GM12878 (cell line): ENCODE data around the gene PMAIP1. TPM values are rescaled to one million over a fixed set of nuclear protein-coding genes. Genes with fewer than 3 reads are reported as not detected.

Experiments used
- ASH2L ChIP-seq: fragments of 300-600, 200-600 bp; sonication (generic); IDR thresholded peaks from 2 replicates; pipeline ENCODE4 v1.6.1; 2017; ENCODE audit warnings: low read depth, mild to moderate bottlenecking, borderline replicate concordance
- BCL3 ChIP-seq: IDR thresholded peaks from 2 replicates; pipeline ENCODE4 v1.6.1; 2011; ENCODE audit warnings: borderline replicate concordance, low read depth, mild to moderate bottlenecking, moderate library complexity, low read length; ENCODE audit not compliant: insufficient read depth, poor library complexity, severe bottlenecking
- CREM ChIP-seq: IDR thresholded peaks from 2 replicates; pipeline ENCODE4 v1.6.1; 2014; ENCODE audit warnings: antibody characterized with exemption, low read depth
- CUX1 ChIP-seq: IDR thresholded peaks from 2 replicates; pipeline ENCODE4 v1.6.1; 2012; ENCODE audit warnings: improper control_type of control experiment, low read depth, low read length; ENCODE audit not compliant: insufficient replicate concordance
- DPF2 ChIP-seq: fragments of 450-650 bp; IDR thresholded peaks from 2 replicates; pipeline ENCODE4 v1.6.1; 2017; ENCODE audit warnings: mild to moderate bottlenecking
- FOS ChIP-seq: IDR thresholded peaks from 3 replicates; pipeline ENCODE4 v1.6.1; 2011; ENCODE audit warnings: borderline replicate concordance; ENCODE audit not compliant: insufficient read length; ENCODE audit errors: extremely low read depth
- HDGF ChIP-seq: fragments of 450-650 bp; IDR thresholded peaks from 2 replicates; pipeline ENCODE4 v1.6.1; 2016; ENCODE audit warnings: antibody characterized with exemption
- IKZF1 ChIP-seq: fragments of 450-650 bp; conservative IDR thresholded peaks from 2 replicates; pipeline ENCODE4 v1.6.1; 2017; ENCODE audit warnings: antibody characterized with exemption, mild to moderate bottlenecking
- IKZF2 ChIP-seq, 2 experiments: fragments of 450-650 bp; IDR thresholded peaks; 2 replicates each; pipeline ENCODE4 v1.6.1; 2017; ENCODE audit warnings: mild to moderate bottlenecking in 2 of 2, moderate library complexity in 2 of 2
- MYC ChIP-seq: IDR thresholded peaks from 2 replicates; pipeline ENCODE4 v1.6.1; 2011; ENCODE audit warnings: mild to moderate bottlenecking, low read length, moderate library complexity, inconsistent platforms; ENCODE audit not compliant: insufficient read depth, insufficient replicate concordance, insufficient read length, severe bottlenecking
- NR2C2 ChIP-seq: IDR thresholded peaks from 2 replicates; pipeline ENCODE4 v1.6.1; 2011; ENCODE audit warnings: borderline replicate concordance, low read depth; ENCODE audit not compliant: control insufficient read depth, insufficient read length
- NRF1 ChIP-seq: conservative IDR thresholded peaks from 2 replicates; pipeline ENCODE4 v1.6.1; 2011; ENCODE audit warnings: mild to moderate bottlenecking, low read depth, low read length, improper control_type of control experiment
- POLR2AphosphoS2 ChIP-seq: IDR thresholded peaks from 2 replicates; pipeline ENCODE4 v1.6.1; 2011; ENCODE audit warnings: low read depth, mild to moderate bottlenecking, low read length, improper control_type of control experiment, moderate library complexity
- RCOR1 ChIP-seq: conservative IDR thresholded peaks from 2 replicates; pipeline ENCODE4 v1.6.1; 2012; ENCODE audit warnings: low read depth, low read length, improper control_type of control experiment
- SIX5 ChIP-seq: IDR thresholded peaks from 2 replicates; pipeline ENCODE4 v1.6.1; 2011; ENCODE audit warnings: mild to moderate bottlenecking, low read depth, low read length, moderate library complexity; ENCODE audit not compliant: severe bottlenecking
- SMARCA5 ChIP-seq: fragments of 450-650 bp; IDR thresholded peaks from 2 replicates; pipeline ENCODE4 v1.6.1; 2017; ENCODE audit warnings: mild to moderate bottlenecking
- SMC3 ChIP-seq: IDR thresholded peaks from 2 replicates; pipeline ENCODE4 v1.6.1; 2011; ENCODE audit warnings: low read length, improper control_type of control experiment, borderline replicate concordance
- WRNIP1 ChIP-seq: IDR thresholded peaks from 2 replicates; pipeline ENCODE4 v1.6.1; 2011; ENCODE audit warnings: low read depth, low read length, improper control_type of control experiment, borderline replicate concordance
- ZNF384 ChIP-seq: IDR thresholded peaks from 2 replicates; pipeline ENCODE4 v1.6.1; 2012; ENCODE audit warnings: low read depth, mild to moderate bottlenecking, low read length, improper control_type of control experiment, borderline replicate concordance
- ZNF687 ChIP-seq: fragments of 450-650 bp; IDR thresholded peaks from 2 replicates; pipeline ENCODE4 v1.6.1; 2017; ENCODE audit warnings: mild to moderate bottlenecking, moderate library complexity
- polyA plus RNA-seq, 11 experiments: library from polyadenylated mRNA; depleted of rRNA in 4 of 11; unstranded in 6 of 11; stranded (reverse) in 5 of 11; fragments of >200 nt; fragmentation: Nextera tagmentation in 4 of 11; fragmentation: Illumina TruSeq in 1 of 11; extraction: Ambion mirVana in 4 of 11; extraction: Trizol in 1 of 11; gene quantifications; 1 replicate in 1 of 11; 2 replicates in 10 of 11; pipeline versions ENCODE4 v1.2.1 to v1.2.3, GENCODE V29; 2011 to 2016; ENCODE audit warnings: inconsistent platforms in 2 of 11, missing spikeins in 2 of 11, low read depth in 1 of 11
- total RNA-seq, 4 experiments: library from RNA; depleted of rRNA in 3 of 4; stranded (reverse); fragments of >200 nt in 3 of 4; fragmentation: Illumina TruSeq in 1 of 4; extraction: Trizol in 1 of 4; gene quantifications; 2 replicates each; pipeline versions ENCODE4 v1.2.1 to v1.2.3, GENCODE V29; 2013 to 2021

PMAIP1 gene
- total and polyA plus RNA-seq, 10 of the 15 experiments (the other 5 are each of a cell fraction or from before 2014, with no cell fraction given): 74.0 to 219 (median 112) TPM

GRCh38 chr18:59885579-59886163, 14.1 kb upstream of the PMAIP1 start (continued):
- TF ChIP-seq CUX1 (peak; percentile 75), ZNF687 (no peak), POLR2AphosphoS2 (no peak), BCL3 (peak; percentile 58), CREM (peak; percentile 69; the same call in 1 of the 2 replicates), IKZF1 (peak; percentile 94), NRF1 (no peak), NR2C2 (no peak), MYC (no peak), FOS (no peak), ASH2L (no peak), RCOR1 (peak; percentile 94; the same call in 1 of the 2 replicates), HDGF (no peak), SMARCA5 (no peak), SMC3 (peak; percentile 16; the same call in 1 of the 2 replicates), DPF2 (peak; percentile 83), ZNF384 (peak; percentile 97), SIX5 (peak; percentile 18), IKZF2 (IDR thresholded peaks at IDR 0.05) (peak; percentile 95 to 96), WRNIP1 (no peak)
